Fibroblast of the aortic adventitia (primary cell): Measurements from ENCODE around the gene TNS3. TPM values are rescaled to one million over a fixed set of nuclear protein-coding genes. Genes with fewer than 3 reads are reported as not detected.

Experiments
- DNase-seq: peaks from one replicate; pipeline ENCODE4 v3.0.0-alpha.2; 2010; ENCODE audit warnings: low read depth
- H3K4me3 ChIP-seq: 2 replicates; pipeline ENCODE4 v1.5.1; 2011; ENCODE audit warnings: low read depth, mild to moderate bottlenecking, control low read depth, low read length, moderate library complexity
- total RNA-seq: library from RNA; depleted of rRNA; stranded (reverse); fragments of >200 nt; gene quantifications from 2 replicates; pipeline ENCODE4 v1.2.3, GENCODE V29; 2012; ENCODE audit warnings: low replicate concordance
- TF ChIP-seq, protein P1 (sequence below): IDR thresholded peaks from 2 replicates; pipeline ENCODE4 v1.5.1; 2011; ENCODE audit warnings: mild to moderate bottlenecking, low read length, control low read depth, inconsistent platforms; ENCODE audit not compliant: insufficient read depth

The TNS3 gene
- total RNA-seq, 1 donor = 28.3 TPM

DNA sequence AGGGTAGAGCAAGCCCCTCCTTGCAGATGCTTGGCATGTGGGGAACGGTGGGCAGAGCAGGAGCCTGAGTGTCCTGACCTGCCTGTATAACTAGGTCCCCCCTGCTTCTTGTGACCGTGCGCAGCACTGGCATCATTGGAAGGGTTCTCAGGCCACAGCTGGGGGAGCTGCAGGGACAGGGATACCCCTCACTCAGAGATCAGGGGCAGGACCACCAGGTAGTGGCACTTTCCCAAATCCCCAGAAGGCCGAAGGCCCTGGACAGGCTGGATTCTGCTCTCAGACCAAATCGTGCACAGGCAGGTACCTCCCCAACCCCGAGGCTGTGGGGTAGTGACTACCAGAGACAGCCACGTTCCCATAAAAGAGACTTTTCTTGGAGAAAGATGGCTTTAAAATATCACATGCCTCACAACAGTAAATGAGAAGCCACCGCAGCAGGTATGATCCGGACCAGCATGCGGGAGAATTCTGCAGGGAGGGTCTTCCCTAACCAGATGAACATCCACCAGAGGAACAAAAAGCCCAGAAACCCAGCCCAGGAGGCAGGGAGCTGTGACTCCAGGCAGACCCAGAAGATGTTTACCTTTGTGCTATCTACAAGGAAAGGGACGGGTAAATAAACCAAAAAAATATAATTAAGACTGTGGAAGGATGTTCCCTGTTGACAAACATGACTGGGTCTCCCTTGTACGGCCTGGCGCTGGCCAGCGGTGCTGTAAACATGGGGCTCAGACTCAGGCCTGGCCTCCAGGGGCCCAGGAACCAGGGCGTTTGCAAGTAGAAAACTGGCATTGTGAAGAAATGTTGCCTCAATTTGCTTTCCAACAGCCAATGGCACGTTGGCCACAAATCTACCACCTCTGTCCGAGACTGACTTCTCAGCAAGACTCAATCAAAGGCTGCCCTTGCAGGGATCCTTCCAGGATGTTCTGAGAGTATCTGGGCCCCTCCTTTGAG is 180.0 kb downstream of the TNS3 start:
- no peak for DNase-seq
- no peak overlapping the region for H3K4me3 ChIP-seq
- TF ChIP-seq, protein P1, sequence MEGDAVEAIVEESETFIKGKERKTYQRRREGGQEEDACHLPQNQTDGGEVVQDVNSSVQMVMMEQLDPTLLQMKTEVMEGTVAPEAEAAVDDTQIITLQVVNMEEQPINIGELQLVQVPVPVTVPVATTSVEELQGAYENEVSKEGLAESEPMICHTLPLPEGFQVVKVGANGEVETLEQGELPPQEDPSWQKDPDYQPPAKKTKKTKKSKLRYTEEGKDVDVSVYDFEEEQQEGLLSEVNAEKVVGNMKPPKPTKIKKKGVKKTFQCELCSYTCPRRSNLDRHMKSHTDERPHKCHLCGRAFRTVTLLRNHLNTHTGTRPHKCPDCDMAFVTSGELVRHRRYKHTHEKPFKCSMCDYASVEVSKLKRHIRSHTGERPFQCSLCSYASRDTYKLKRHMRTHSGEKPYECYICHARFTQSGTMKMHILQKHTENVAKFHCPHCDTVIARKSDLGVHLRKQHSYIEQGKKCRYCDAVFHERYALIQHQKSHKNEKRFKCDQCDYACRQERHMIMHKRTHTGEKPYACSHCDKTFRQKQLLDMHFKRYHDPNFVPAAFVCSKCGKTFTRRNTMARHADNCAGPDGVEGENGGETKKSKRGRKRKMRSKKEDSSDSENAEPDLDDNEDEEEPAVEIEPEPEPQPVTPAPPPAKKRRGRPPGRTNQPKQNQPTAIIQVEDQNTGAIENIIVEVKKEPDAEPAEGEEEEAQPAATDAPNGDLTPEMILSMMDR = no peak

- TF ChIP-seq, protein P1 = no peak
- no peak overlapping the region for H3K4me3 ChIP-seq
- DNase-seq = no peak
Observed at GRCh38 chr7:47400741-47401206, 181.1 kb downstream of the TNS3 start.

- TF ChIP-seq, protein P1 = no peak
- DNase-seq = no peak
- H3K4me3 ChIP-seq = no peak overlapping the region
Observed at GRCh38 chr7:47400001-47400400, 181.9 kb downstream of the TNS3 start.

GRCh38 chr7:47394751-47395252 is 187.1 kb downstream of the TNS3 start:
- DNase-seq = no peak
- no peak overlapping the region for H3K4me3 ChIP-seq
- TF ChIP-seq, protein P1 = no peak

GRCh38 chr7:47394216-47394615 is 187.7 kb downstream of the TNS3 start:
- TF ChIP-seq, protein P1 = no peak
- no peak overlapping the region for H3K4me3 ChIP-seq
- no peak for DNase-seq

- TF ChIP-seq, protein P1 = no peak
- DNase-seq = no peak
- no peak overlapping the region for H3K4me3 ChIP-seq
Observed at GRCh38 chr7:47393406-47393805, 188.5 kb downstream of the TNS3 start.
